NCI-H748 (cell line): Measurements from ENCODE around the gene APLP2.
"Not testable (repeated sequence)": the region's sequence is repeated elsewhere in the genome, so short reads cannot be mapped to it uniquely, and the experiment has no call there.

Source experiments
- DNase-seq: peaks from one replicate; lab custom pipeline; 2025; ENCODE audit not compliant: unreplicated experiment; lab: John Stamatoyannopoulos, UW

The APLP2 gene

GRCh38 chr11:130167146-130167545 lies 97.5 kb downstream of the APLP2 start:
- no peak for DNase-seq

GRCh38 chr11:130168105-130168504 lies 98.4 kb downstream of the APLP2 start:
- no peak for DNase-seq

- no peak for DNase-seq
These were observed 100.7 kb downstream of the APLP2 start for GRCh38 chr11:130170345-130170744.

GRCh38 chr11:130171534-130171933 lies 101.8 kb downstream of the APLP2 start:
- DNase-seq = no peak

GRCh38 chr11:130172001-130172400 lies 102.3 kb downstream of the APLP2 start:
- DNase-seq = not testable (repeated sequence)

- DNase-seq = no peak
These were observed 104.9 kb downstream of the APLP2 start for GRCh38 chr11:130174642-130175041.

- no peak for DNase-seq
These were observed 106.2 kb downstream of the APLP2 start for GRCh38 chr11:130175898-130176297.

- peak; percentile 16 for DNase-seq
These were observed 108.1 kb downstream of the APLP2 start for GRCh38 chr11:130177782-130178181.

GRCh38 chr11:130178441-130179339 lies 109.0 kb downstream of the APLP2 start:
- DNase-seq = no peak

- DNase-seq = peak; percentile 90
These were observed 110.0 kb downstream of the APLP2 start for GRCh38 chr11:130179396-130180306.

GRCh38 chr11:130180491-130180890 lies 110.8 kb downstream of the APLP2 start:
- DNase-seq = peak; percentile 34

- DNase-seq = no peak
These were observed 111.2 kb downstream of the APLP2 start for GRCh38 chr11:130180896-130181294.

GRCh38 chr11:130181295-130182272 lies 111.9 kb downstream of the APLP2 start:
- DNase-seq = peak; percentile 96

- no peak for DNase-seq
These were observed 114.3 kb downstream of the APLP2 start for GRCh38 chr11:130183878-130184610.

- no peak for DNase-seq
These were observed 117.4 kb downstream of the APLP2 start for GRCh38 chr11:130187096-130187495.

GRCh38 chr11:130188047-130188446 lies 118.4 kb downstream of the APLP2 start:
- DNase-seq = no peak

GRCh38 chr11:130188585-130189347 lies 119.1 kb downstream of the APLP2 start:
- no peak for DNase-seq

GRCh38 chr11:130189492-130190210 lies 120.0 kb downstream of the APLP2 start:
- no peak for DNase-seq
